Measurements from ENCODE around the gene PUDP. TPM values are rescaled to one million over a fixed set of nuclear protein-coding genes. Genes with fewer than 3 reads are reported as not detected.

Gene PUDP
- total RNA-seq, 2 donors from 2014 or later, result 14.8 to 17.6 TPM

DNA sequence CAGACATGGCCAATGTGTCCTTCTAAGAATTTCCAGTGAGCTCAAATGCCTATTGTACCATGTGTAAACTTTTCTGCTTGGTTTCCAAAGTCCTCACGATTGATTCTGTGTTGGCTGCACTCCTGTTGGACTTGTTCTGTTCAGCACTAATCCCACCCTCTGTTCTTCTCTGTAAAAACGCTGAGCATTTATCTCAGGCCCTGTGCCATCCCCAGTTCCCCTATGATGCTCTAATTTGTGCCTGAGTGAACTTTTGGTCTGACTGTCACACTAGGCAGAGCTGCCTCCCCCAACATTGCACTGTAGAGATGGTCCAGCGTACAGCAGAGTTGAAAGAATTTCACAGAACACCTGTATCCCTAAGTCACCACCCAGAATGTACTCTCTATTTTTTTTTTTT, 76.6 kb downstream of the PUDP start:
- WGBS, result 50% methylated on average over 3 of the region's 3 CpGs
- no peak for TF ChIP-seq POLR2A (IDR thresholded peaks at IDR 0.05)
- no peak for TF ChIP-seq CTCF (IDR thresholded peaks at IDR 0.05)
- no peak for TF ChIP-seq POLR2AphosphoS5 (IDR thresholded peaks at IDR 0.05)

GRCh38 chrX:7069556-7069955, 78.4 kb downstream of the PUDP start:
- H3K27me3 ChIP-seq (replicated peaks; ENCODE audit: insufficient read depth), result no peaks in the 10 kb centered on the region
- no peaks in the 10 kb centered on the region for H3K36me3 ChIP-seq
- DNase-seq (ENCODE audit: low spot score), result no peak
- no peak overlapping the region for H3K4me3 ChIP-seq
- H3K9me3 ChIP-seq, result no peaks in the 10 kb centered on the region
- WGBS, result 91% methylated on average over 2 of the region's 2 CpGs
- intact Hi-C loops (cut with DNase I), result no loop called here
- no peaks in the 10 kb centered on the region for H3K4me1 ChIP-seq (replicated peaks)
- H3K27ac ChIP-seq, result no peak overlapping the region
- TF ChIP-seq POLR2AphosphoS5 (IDR thresholded peaks at IDR 0.05), result no peak
- no peak for TF ChIP-seq CTCF (IDR thresholded peaks at IDR 0.05)
- no peak for TF ChIP-seq POLR2A (IDR thresholded peaks at IDR 0.05)

More for the DNA sequence above, 76.6 kb downstream of the PUDP start:
- H3K4me1 ChIP-seq (replicated peaks), result no peaks in the 10 kb centered on the region
- peak overlapping the region in 1 of 2 donors; percentile 8 for H3K27ac ChIP-seq
- no peaks in the 10 kb centered on the region for H3K27me3 ChIP-seq (replicated peaks; ENCODE audit: insufficient read depth)
- DNase-seq (ENCODE audit: low spot score), result no peak
- H3K4me3 ChIP-seq, result no peak overlapping the region
- H3K36me3 ChIP-seq, result no peaks in the 10 kb centered on the region
- intact Hi-C loops (cut with DNase I), result no loop called here
- no peaks in the 10 kb centered on the region for H3K9me3 ChIP-seq

- Histone ChIP-seq H3K27me3 (replicated peaks; ENCODE audit: insufficient read depth) (no peaks in the 10 kb centered on the region), H3K36me3 (no peaks in the 10 kb centered on the region), H3K27ac (no peak overlapping the region), H3K4me1 (replicated peaks) (no peaks in the 10 kb centered on the region), H3K9me3 (no peaks in the 10 kb centered on the region), H3K4me3 (no peak overlapping the region)
- WGBS, result 65% methylated on average over 10 of the region's 10 CpGs
- DNase-seq (ENCODE audit: low spot score), result no peak
- intact Hi-C loops (cut with DNase I), result no loop called here
- TF ChIP-seq POLR2A (IDR thresholded peaks at IDR 0.05) (no peak), POLR2AphosphoS5 (IDR thresholded peaks at IDR 0.05) (no peak), CTCF (IDR thresholded peaks at IDR 0.05) (no peak)
These were observed 79.0 kb downstream of the PUDP start for GRCh38 chrX:7068939-7069367.

- TF ChIP-seq POLR2AphosphoS5 (IDR thresholded peaks at IDR 0.05), result no peak
- TF ChIP-seq CTCF (IDR thresholded peaks at IDR 0.05), result no peak
- TF ChIP-seq POLR2A (IDR thresholded peaks at IDR 0.05), result no peak
- Histone ChIP-seq H3K4me3 (no peak overlapping the region), H3K4me1 (replicated peaks) (no peaks in the 10 kb centered on the region), H3K9me3 (no peaks in the 10 kb centered on the region), H3K27ac (no peak overlapping the region), H3K27me3 (replicated peaks; ENCODE audit: insufficient read depth) (no peaks in the 10 kb centered on the region), H3K36me3 (no peaks in the 10 kb centered on the region)
- intact Hi-C loops (cut with DNase I), result no loop called here
- 95% methylated on average over 6 of the region's 7 CpGs for WGBS
- no peak for DNase-seq (ENCODE audit: low spot score)
These were observed 80.7 kb downstream of the PUDP start for GRCh38 chrX:7067256-7067655.

- WGBS, result 73% methylated on average over 8 of the region's 8 CpGs
- Histone ChIP-seq H3K4me1 (replicated peaks) (no peaks in the 10 kb centered on the region), H3K36me3 (no peaks in the 10 kb centered on the region), H3K9me3 (no peaks in the 10 kb centered on the region), H3K27me3 (replicated peaks; ENCODE audit: insufficient read depth) (no peaks in the 10 kb centered on the region), H3K4me3 (no peak overlapping the region), H3K27ac (peak overlapping the region in 1 of 2 donors; percentile 41)
- DNase-seq (ENCODE audit: low spot score), result peak; percentile 9
- intact Hi-C loops (cut with DNase I), result no loop called here
- TF ChIP-seq POLR2AphosphoS5 (IDR thresholded peaks at IDR 0.05), result peak; percentile 12
- no peak for TF ChIP-seq POLR2A (IDR thresholded peaks at IDR 0.05)
These were observed 82.5 kb downstream of the PUDP start for GRCh38 chrX:7065473-7065872.
